Progenitor cell of endocrine pancreas (in vitro differentiated cells): ENCODE measurements around the gene HOXB1. TPM values are rescaled to one million over a fixed set of nuclear protein-coding genes. Genes with fewer than 3 reads are reported as not detected.

ENCODE experiments used
- DNase-seq: peaks from one replicate; pipeline ENCODE4 v3.0.0; 2021; ENCODE audit warnings: low spot score; ENCODE audit not compliant: unreplicated experiment
- H3K27ac Mint-ChIP-seq: 2 replicates; pipeline ENCODE4 v1.8.0; 2021; ENCODE audit warnings: mild to moderate bottlenecking, moderate library complexity, mixed read lengths
- H3K27me3 Mint-ChIP-seq: 2 replicates; pipeline ENCODE4 v1.8.0; 2021; ENCODE audit warnings: mixed read lengths
- H3K36me3 Mint-ChIP-seq: 2 replicates; pipeline ENCODE4 v1.8.0; 2022; ENCODE audit warnings: mixed read lengths; ENCODE audit not compliant: insufficient read depth
- H3K4me1 Mint-ChIP-seq: 2 replicates; pipeline ENCODE4 v1.8.0; 2021; ENCODE audit warnings: low read depth, mixed read lengths
- H3K4me3 Mint-ChIP-seq: 2 replicates; pipeline ENCODE4 v1.8.0; 2021; ENCODE audit warnings: low read depth, mild to moderate bottlenecking, moderate library complexity, mixed read lengths
- H3K9me3 Mint-ChIP-seq: 2 replicates; pipeline ENCODE4 v1.8.0; 2021; ENCODE audit warnings: low read depth, mixed read lengths
- CTCF ChIP-seq: fragments of 200-600 bp; sonication (generic); IDR thresholded peaks from one replicate; pipeline ENCODE4 v1.5.0; 2021; ENCODE audit warnings: antibody characterized with exemption, mild to moderate bottlenecking; ENCODE audit not compliant: unreplicated experiment
- total RNA-seq: library from RNA; stranded (reverse); gene quantifications from 2 replicates; pipeline ENCODE4 v1.2.1, GENCODE V29; 2021

Gene HOXB1
- total RNA-seq, 1 donor from 2014 or later, result 0.96 TPM

DNA sequence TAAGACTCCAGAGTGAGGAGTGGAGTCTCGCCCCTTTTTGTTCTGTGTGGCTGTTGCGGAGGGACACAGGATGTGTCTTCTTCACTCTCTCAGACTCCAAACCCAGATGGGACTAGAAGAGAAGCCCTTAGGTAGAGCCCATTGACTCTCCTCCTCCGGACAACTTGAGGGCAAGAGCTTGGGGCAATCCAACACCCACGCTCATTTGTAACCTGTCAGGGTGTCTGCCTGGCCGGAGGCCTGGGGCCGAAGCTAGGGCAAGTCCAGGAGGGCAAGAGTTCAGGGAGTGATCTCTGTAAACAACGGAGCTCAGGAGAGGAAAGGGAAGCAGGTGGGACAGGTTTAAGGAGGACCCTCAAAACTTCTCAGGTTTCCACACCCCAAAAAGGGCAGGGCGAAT lies 1.4 kb upstream of the HOXB1 start:
- Mint-ChIP-seq H3K4me1 (peaks cover 10% of the 10 kb centered on the region), H3K36me3 (no peaks in the 10 kb centered on the region), H3K27me3 (peaks cover 55% of the 10 kb centered on the region), H3K4me3 (no peak overlapping the region), H3K27ac (peak overlapping the region; percentile 59), H3K9me3 (no peaks in the 10 kb centered on the region)
- DNase-seq, result no peak
- no peak for TF ChIP-seq CTCF

DNA sequence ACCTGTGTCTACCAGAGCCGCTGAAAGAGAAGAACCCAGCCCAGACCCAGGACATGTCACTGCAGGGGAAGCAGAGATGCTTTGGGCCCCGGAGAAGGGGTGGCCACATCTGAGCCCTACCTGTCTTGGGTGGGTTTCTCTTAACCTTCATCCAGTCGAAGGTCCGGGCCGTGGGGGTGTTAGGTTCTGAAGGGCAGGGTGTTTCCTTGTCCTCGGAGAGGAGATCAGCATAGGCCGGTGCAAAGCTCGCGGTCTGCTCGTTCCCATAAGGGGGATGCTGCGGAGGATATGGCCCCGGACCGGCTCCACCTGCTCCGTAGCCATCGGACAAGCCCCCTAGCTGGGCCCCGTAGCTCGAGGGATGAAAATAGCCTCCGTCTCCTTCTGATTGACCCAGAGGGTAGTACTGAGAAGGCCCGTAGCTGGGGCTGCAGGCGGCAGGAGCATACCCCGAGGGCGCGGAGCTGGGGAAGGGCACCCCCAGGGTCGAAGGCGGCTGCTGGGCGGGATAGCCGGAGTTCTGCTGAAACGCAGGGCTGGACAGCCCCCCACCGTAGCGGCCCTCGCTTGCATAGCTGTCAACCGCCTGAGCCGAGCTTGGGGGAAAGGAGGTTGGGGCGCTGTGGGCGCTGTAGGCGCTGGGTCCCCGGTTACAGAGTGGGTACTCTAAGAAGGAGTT lies 464 bp downstream of the HOXB1 start:
- Mint-ChIP-seq H3K4me3 (peak overlapping the region; percentile 6), H3K27me3 (peaks cover 63% of the 10 kb centered on the region), H3K36me3 (no peaks in the 10 kb centered on the region), H3K27ac (peak overlapping the region; percentile 49), H3K9me3 (no peaks in the 10 kb centered on the region), H3K4me1 (peaks cover 14% of the 10 kb centered on the region)
- TF ChIP-seq CTCF, result no peak
- no peak for DNase-seq

DNA sequence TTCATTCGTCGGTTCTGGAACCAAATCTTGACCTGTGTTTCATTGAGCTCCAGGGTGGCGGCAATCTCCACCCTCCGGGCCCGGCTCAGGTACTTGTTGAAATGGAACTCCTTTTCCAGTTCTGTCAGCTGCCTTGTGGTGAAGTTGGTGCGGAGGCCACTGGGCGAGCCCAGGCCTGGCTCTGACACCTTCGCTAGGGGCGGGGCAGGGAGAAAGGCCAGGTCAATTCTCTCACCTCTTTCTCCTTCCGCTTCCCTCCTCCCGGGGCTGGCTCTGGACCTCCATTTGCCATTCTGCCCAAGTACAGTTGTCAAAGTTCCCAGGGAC lies 1.2 kb downstream of the HOXB1 start:
- Mint-ChIP-seq H3K9me3 (no peaks in the 10 kb centered on the region), H3K36me3 (no peaks in the 10 kb centered on the region), H3K4me3 (peak overlapping the region; percentile 25), H3K27me3 (peaks cover 68% of the 10 kb centered on the region), H3K27ac (peak overlapping the region; percentile 62), H3K4me1 (peaks cover 14% of the 10 kb centered on the region)
- DNase-seq, result no peak
- TF ChIP-seq CTCF, result no peak

- peak overlapping the region; percentile 25 for H3K4me3 Mint-ChIP-seq
Observed at GRCh38 chr17:48528936-48529682, 1.7 kb downstream of the HOXB1 start.

More at GRCh38 chr17:48528936-48529682, 1.7 kb downstream of the HOXB1 start:
- Mint-ChIP-seq H3K27me3 (peaks cover 64% of the 10 kb centered on the region), H3K27ac (peak overlapping the region; percentile 62), H3K9me3 (no peaks in the 10 kb centered on the region), H3K36me3 (no peaks in the 10 kb centered on the region), H3K4me1 (peaks cover 14% of the 10 kb centered on the region)
- DNase-seq, result no peak
- TF ChIP-seq CTCF, result no peak
